ENCODE data around the gene CDH16.

Gene CDH16

DNA sequence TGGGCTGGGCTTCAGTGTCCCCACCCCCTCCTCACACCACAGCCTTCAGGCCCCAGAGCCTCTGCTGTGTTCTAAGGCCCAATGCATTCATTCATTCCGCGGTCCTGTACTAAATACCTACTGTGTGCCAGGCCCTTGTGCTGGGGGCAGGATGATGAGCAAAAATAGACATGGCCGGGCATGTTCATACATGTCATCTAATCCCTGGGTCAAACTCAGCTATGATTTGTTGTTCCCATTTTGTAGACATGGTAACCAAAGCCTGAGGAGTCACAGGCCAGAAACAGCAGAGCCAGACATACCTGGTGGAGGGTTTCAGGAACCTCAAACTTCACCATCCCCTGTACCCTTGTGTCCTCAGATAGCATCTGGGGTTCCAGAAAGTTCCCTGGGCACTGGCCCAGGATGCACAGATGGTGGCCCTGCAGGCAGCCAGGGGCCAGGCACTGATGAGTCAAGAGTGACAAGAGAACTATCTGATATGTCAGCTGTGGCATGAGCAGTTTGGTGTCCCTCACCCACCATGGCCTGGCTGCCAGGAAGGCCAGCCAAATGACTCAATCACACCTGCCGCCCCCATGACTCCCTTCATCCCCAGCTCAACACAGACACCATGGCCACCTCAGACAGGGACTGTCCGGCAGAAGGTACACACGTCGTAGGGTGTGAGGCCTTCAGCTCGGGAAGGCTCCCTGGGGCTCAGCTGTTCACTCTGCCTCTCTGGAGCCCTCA lies 9.4 kb upstream of the CDH16 start:
- no peak for DNase-seq (ENCODE audit: low read depth)

DNA sequence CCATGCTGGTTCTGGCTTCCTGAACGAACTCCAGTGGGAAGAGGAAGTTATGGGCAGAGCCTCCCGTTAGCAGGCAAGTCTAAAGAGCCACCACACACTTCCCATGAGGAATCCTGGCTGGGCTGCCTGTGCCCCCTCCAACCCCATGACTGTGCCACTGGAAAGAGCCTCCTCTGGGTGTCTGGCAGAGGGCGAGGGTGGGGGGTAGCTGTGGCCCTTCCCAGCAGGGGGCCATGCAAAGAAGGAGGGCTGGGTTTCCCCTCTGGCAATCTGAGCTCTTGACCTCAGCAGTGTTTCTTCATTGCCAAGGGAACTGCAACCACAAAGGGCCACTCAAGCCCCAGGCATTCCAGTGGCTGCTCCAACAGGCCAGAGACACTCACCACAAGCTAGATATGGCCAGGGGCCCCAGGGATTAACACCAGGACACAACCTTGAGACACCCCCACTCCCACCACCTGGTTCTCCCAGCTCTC lies 8.3 kb upstream of the CDH16 start:
- no peak for DNase-seq (ENCODE audit: low read depth)

DNA sequence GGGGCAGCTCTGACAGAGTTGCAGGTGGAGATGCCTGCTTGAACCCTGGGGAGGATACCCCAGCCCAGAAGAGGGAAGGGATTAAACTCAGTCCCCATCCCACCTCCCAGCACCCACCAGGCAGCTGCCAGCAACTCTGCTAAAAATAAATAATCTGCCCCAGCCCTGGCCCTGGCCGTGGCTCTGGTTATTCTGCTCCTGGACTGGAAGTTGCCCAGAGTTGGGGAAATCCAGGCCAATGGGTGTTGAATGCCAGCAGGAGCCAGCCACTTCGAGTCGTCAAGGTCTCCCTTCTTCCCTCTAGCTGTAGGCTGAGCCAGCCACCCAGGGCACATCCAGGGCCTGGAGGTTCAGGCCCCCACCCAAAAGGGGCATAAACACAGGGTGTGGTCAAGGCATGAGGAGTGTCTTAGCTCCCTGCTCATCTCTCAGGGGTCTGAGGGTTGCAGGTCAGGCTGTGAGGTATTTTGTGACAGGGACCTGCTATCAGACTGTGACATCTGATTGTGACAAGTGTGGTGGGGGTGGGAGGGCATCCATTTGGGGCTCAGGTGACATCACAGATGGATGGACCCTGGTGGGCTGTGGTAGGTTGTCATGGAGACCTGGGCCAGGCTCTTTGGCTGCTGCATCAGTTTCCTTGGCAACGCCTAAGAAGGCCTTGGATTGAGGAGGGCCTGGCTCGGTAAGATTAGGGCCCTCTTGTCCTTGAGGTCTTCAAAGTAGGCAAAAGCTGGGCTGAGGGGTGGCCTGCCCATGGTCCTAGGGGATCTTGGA lies 7.7 kb upstream of the CDH16 start:
- DNase-seq (ENCODE audit: low read depth), result no peak

DNA sequence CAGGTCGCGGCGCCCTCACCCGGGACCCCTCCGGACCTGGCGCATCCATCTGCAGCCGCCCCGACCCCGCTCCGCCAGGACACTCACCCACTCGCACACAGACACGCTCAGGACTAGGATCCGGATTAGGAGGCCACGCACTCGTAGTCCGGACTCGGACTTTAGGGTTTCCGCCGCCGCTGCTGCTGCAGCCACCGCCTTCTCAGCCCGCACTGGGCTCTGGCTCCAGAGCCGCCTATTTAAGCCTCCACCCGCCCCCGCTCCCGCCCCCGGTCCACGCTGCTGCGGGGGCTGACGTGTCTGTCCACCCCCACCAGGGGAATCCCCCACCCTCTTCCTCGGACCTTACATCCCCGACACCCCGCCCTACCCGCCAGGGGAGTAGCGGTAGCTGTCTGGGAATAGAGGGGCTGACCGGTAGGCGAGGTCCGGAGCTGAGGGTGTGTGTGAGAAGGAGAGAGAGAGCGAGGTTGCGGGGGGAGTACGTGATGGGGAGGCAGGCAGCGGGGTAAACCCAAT lies 6.7 kb upstream of the CDH16 start, which contains the start of gene RRAD:
Gene RRAD, minus strand, starts transcription at position 214 of the 519 bp plus-strand sequence. CDS start 356 bp downstream, outside the sequence.
- DNase-seq (ENCODE audit: low read depth), result no peak

DNA sequence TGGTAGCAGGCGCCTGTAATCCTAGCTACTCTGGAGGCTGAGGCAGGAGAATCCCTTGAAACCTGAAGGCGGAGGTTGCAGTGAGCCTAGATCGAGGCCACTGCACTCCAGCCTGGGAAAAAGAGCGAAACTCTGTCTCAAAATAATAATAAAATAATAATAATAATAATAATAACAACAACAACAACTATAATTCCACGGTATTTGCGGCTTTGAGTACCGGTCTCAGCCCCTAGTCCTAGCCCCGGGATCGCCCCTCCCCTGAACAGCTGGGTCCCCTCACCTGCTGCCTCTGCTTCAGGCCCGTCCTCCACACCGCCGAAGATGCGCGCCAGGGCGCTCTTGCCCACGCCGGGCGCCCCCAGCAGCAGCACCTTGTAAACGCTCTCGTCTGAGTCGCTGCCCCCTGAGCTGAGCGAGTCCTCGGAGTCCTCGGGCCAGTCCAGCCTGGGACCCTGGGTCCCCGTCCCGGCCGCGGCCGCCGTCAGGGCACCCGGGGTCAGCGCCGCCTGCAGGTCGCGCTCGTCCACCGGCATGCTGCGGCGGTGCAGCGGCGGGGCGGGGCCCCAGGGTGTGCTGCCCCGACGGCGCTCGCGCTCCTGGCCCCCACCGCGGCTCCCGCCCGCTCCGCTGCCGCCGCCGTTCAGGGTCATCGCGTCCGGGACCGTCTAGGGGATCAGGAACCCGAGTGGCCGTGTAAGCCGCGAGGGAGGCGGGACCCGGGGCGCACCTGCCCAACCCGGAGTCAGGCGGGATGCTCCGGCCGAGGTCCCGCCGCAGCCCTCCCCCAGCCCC lies 6.0 kb upstream of the CDH16 start:
- peak; percentile 25 for DNase-seq (ENCODE audit: low read depth)

DNA sequence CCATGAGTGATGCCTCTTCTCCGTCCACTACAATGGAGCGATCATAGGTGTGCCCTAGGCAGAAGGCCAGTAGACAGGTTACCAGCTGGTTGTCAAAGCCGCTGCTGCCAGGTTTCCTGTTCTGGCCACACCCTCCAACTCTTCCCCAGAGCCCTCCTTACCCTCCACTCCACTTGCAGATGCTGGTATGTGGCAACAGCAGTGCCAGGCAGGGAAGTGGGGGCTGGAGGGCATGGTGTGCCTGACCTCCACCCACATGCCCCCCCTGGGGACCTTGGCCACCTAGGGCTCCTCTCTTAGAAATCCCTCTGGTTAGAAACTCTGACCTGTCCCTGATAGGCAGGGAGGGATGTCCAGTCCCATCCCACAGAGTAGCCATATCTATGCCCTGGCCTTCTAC lies 5.2 kb upstream of the CDH16 start:
- no peak for DNase-seq (ENCODE audit: low read depth)

DNA sequence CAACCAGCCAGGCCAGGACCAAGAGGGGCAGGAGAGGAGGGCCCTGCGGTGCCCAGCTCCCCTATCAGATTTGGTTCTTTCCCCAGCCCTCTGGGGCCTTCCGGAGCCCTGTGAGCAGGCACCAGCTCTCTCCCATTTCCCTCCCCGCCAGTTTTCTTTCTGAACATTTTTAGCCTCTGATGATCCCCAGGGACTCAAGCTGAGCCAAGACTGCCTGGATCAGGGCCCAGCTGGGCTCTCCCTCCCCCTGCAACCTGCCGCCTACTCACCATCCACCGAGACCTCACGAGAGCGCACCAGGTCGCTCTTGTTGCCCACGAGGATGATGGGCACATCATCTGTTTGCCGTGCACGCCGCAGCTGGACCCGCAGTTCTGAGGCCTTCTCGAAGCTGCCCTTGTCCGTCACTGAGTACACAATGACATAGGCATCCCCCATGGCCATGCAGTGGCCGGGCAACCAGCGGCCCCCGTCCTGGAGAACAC lies 4.6 kb upstream of the CDH16 start:
- DNase-seq (ENCODE audit: low read depth), result no peak

DNA sequence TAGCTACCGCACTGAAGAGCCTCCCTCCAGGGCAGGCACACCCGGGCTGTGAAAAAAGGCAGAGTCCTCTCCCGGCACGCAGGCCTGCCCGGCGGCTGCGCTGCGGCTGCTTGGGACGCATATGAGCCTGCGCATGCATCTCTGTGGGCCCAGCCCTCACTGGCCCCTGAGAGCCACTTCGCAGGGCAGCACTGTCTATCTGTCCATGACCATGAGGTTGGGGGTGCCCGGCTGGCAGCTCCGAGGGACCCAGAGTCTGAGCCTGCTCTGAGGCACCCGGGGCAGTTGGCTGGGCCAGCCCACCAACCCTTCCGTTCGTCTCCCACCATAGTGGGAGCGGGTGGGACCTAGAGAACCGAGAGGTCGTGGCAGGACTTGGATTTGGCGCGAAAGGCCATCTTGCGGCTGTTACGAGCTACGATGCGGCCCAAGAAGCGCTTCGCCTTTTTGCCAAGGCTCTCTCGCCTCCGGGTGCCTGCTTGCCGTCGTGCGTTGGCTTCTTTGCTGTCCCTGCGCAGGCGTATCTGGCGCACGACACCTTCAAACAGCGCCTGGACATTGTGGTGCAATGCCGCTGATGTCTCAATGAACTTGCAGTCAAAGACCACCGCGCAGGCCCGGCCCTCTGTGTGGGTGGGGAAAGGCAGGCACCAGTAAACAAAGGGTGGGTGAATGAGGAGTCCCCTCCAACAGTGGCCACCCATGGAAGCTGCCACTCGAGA lies 3.2 kb upstream of the CDH16 start:
- DNase-seq (ENCODE audit: low read depth), result no peak

DNA sequence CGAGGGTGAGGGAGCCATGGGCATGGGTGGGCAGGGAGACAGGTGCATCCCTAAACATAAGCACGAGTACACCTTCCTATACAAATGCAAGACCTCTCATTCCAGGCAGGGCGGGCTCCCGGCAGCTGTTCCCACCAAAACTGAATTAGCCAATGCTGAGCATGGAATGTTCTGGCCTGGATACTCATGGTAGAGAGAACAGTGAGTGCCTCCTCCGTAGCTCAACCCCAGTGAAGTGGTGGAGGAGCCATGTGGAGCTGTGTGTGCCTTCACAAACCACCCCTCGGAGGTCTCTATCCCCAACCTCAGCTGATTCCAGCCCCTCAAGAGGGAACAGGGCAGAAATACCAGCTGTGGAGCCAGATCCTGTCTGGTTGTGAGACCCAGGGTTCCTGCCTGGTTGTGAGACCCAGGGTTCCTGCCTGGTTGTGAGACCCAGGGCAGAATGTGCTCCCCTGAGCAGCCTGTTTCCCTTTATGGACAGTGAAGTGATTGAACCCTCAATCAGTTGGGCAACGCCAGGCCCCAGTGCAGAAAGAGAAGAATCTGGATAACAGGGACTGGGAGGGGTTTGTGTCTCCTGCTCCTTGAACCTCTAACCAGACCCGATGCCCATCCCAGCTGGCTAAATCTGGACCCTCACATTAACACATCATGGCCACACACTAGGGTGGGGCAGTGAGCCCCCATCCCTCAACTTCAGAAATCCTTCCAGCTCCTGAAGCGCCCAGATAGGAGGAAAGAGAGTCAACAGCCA lies 2.4 kb upstream of the CDH16 start:
- no peak for DNase-seq (ENCODE audit: low read depth)

DNA sequence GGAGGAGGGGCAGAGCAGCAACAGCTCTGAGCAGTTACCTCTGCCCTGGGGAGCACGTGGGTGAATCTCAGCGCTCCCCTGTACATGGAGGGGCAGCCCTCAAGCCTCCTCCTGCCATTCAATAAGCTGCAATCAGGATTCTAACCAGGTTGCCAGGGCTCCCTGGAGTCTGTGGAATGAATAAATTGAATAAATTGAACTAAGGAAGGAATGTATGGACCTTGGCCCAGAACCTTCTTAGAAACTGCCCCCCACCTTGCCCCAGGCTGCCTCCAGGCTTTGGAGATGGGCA lies 1.6 kb upstream of the CDH16 start:
- DNase-seq (ENCODE audit: low read depth), result no peak

DNA sequence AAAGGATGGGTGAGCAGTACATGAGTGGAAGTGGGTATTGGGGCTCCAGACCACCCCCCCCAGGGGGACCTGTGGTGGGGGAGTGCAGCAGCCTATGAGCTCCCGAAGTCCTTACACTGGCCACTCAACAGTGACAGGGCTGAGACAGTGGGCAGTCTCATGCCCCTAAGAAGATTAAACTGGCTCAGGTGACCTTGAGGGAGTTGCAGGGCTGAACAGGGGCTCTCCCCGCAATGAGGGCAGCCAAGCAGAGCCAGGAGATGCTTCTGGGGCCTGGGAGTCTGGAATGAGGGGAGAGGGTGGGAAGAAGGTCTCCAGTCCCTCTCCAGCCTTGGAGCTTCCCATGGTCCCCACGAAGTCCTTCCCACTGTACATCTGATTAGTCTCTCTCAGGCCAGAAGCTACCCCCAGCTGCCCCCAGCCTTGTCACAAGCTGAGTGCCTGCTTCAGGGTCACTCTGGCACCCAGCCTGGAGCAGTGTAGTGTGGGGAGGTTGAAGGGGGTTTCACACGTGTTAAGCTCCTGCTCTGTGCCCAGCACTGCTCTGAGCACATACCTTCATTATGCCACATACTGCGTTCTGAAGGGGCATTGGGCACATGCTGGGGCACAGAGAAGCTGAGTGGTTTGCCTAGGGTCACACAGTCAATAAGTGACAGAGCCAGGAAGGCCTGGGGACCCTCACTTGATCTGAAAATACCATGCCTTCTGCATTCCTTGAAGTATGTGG lies 1.0 kb upstream of the CDH16 start:
- DNase-seq (ENCODE audit: low read depth), result no peak

DNA sequence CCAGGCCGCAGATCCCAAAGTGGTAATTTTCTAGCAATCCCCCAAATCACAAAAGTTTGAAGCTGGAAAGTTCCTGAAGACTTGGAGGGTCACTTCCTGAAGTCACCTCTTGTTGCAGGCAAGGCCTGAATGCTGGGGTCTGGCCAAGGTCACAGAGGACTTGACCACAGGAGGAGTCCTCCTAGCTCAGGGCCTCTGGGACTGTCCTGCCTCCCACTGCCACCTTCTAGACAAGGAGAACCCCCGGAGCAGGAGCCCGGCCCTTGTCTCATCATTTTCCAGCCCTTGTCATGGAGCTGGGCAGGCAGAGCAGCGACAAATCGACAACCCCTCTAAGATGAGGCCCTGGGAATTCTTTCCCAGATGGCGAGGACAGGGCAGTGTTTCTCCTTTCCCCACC lies 330 bp downstream of the CDH16 start:
- DNase-seq (ENCODE audit: low read depth), result no peak

DNA sequence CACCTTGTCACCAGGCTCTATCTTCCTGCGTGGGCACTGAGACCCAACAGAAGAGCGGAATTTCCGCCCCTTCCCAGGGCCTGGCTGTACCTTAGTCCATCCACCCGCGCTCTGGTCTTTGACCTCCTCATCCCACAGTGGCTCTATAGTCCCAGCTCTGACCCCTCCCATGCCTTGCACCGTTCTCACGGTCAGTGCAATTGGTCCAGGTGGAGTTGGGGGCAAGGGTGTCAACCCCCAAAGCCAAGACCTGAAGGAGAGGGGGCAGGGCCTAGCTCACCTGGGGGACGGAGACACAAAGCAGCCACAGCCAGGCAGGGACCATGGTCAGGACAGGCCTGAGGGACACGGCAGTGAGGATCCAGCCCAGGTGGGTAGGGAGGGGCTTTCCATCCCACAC lies 944 bp downstream of the CDH16 start:
- DNase-seq (ENCODE audit: low read depth), result no peak

DNA sequence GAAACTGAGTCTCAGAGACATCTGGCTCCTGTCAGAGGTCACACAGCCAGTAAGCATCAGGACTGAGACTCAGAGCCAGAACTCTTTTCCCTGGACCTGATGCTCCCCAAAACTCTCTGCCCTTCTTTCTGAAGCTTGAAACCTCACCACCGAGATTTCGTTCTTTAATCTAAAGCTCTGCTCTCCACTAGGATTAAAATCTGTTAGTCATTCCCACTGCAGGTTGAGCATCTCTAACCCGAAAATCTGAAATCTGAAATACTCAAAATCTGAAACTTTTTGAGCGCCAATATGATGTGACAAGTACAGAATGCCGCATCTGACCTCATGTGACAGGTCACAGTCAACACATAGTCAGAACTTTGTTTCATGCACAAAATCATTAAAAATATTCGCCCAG lies 2.2 kb downstream of the CDH16 start:
- no peak for DNase-seq (ENCODE audit: low read depth)

DNA sequence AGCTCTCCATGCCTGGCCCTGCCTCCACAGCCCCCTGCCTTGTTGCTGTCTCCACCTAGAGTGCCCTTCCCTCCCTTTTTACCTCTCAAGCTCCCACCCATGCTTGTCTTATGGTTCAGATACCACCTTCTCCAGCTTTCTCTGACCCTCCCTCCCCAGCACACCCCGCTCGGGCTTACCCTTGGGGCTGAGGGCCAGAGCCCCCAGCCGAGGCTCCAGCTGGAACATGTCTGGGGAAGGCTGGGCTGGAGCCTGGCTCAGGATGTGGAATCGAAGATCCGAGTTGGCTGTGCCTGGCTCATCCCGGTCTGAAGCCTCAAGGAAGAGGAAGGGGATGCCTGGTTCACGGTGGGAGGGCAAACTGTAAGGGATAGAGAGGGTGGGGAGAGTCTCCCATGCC lies 3.6 kb downstream of the CDH16 start:
- DNase-seq (ENCODE audit: low read depth), result no peak

DNA sequence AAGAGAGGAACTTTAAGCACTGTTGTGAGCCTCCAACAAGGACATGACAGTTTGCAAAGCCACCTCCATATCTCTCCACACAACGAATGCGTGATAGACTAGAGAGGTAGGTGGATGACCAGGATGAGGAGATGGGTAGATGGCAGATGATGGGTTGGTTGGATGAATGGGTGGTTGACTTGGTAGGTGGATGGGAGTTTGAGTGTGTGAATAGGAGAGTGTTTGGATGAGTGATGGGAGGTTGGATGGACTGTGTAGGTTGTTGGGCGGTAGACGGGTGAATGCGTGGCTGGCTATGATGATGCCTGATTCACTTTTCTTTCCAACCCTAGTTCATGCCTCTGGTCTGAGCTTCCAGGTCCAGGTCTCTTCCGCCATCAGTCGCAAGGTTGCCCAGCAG lies 4.1 kb downstream of the CDH16 start:
- no peak for DNase-seq (ENCODE audit: low read depth)

DNA sequence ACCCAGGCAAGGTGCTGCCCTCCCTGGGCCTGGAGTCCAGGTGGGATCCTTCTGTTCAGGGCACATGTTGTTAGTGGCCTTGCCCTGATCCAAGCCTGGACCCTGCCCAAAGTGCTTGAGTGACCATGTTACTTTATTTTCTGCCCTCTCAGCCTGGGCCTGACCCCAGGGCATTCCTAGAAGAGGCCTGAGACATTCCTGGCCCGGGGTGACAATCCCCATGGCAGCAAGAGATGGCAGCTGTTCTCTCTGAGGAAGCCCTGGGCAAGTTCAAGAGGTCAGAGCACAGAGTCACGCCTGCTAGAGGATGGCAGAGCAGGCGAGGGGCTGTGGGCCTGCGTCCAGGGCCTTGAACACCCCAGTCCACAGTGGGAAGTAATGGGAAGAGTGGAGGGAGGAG lies 5.0 kb downstream of the CDH16 start:
- no peak for DNase-seq (ENCODE audit: low read depth)

DNA sequence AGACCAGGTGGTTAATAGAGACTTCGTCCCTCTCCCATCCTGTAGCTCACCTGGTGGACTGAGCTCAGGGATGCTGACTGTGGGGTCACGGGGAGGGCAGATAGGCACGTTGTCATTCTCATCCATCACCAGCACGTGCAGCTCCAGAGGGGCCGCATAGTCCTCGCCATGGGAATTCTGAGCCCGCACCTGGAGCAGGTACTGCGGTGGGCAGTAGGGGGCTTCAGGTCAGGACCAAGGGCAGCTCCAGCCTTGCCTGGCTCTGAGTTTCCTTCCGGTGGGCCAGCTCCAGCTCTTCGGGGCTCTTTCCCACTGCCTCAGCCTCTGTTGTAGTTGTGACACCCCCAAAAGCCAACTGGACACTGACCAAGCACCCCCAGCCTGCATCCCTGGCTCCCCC lies 5.6 kb downstream of the CDH16 start:
- no peak for DNase-seq (ENCODE audit: low read depth)

DNA sequence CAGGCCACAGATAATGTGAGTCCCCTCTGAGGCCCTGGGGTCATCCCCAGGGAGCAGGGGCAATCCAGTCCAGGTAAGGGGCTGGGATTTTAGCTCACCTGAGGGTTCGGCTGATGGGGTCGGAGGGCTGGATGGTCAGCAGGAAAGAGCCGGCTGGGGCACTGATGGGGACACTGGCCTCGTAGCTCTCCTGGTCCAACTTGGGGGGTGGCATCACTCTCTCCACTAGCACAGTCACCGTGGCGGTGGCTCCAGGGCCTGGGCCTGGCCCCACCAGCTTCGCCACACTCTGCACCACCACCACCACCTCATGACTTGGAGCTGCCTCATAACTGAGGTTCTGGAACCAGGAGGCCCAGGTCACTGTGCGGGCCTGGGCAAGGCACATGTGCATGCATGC lies 6.9 kb downstream of the CDH16 start:
- no peak for DNase-seq (ENCODE audit: low read depth)

DNA sequence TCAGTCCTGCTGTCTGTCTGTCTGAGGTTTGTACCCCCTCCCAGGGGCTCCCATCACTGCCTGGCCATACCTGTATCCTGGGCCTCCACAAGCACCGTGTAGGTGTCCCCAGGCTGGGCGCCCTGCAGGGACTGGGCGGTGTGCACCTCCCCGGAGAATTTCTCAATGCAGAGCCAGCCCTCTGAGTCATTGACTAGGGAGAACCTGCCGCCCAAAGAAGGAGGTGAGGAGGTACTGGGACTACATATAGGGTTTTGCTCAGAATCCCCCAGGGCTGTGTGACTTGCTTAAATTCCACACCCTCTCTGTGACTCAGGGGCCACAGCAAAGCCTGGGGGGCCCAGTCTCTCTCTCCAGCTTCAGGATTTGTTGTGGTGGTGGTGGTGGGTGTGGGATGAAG lies 7.6 kb downstream of the CDH16 start:
- no peak for DNase-seq (ENCODE audit: low read depth)
